GM21423 (cell line): ENCODE measurements around the gene ACP3.

Source experiments
- ATAC-seq: cut with Tn5 transposase; IDR thresholded peaks from one replicate; pipeline ENCODE4 v1.9.1; 2021; ENCODE audit warnings: mild to moderate bottlenecking, moderate library complexity; ENCODE audit not compliant: unreplicated experiment

Gene ACP3

DNA sequence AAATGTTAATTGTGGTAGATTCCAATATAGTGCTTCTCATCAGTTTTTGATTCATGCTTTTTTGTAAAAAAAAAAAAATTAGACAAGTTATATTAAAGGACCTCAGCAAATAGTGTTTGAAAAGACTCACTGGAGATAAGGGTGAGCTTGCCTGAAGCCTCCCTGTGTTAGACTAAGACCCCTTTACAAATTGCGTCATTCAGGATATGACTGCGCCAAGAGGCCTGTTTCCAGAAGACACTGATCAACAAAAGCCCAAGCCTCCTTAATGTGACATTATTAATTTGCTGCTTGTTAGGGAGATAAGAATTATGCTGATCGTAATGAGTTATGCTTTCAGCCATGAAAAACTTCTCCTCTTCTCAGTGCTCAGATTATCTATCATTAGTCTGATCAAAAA lies 87.1 kb downstream of the ACP3 start:
- no peak for ATAC-seq

- ATAC-seq: no peak
Measured at GRCh38 chr3:132405188-132405587, 88.0 kb downstream of the ACP3 start.

- ATAC-seq: no peak
Measured at GRCh38 chr3:132405609-132406299, 88.5 kb downstream of the ACP3 start.

DNA sequence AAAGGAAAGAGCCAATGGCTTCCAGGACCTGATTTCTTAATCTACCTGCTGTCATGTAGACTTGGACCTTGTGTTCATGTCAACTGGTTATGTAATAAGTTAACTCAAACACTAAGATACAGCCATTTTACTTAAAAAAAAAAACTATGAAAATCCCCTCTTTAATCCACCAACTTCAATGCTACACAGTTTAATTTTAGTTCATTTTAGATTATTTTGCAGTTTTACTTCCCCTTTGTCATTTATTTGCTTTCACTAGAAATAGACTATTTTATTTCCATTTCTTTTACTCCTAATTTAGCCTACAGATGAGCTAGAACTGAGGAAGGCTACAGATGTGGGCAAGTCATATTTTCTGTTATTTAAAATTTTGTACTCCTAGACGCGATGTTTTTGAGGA lies 89.4 kb downstream of the ACP3 start:
- no peak for ATAC-seq

DNA sequence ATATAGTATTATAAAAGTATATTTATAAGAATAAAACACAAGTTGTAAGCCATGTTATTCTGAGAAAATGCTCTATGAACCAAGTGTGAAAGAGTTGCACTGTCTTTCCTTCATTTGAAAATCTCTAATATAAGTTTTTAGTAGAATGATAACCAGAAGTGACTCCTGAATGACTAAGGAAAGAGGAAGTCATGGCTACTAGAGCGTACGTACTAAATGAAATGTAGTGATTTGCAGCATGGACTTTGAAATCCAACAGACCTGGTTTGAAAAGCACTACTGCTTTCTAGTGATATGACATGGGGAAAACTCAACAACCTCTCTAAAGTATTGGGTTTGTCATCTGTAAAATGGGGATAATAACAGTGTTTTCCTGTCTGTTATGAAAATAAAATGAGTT lies 89.8 kb downstream of the ACP3 start:
- no peak for ATAC-seq
